Activated CD4-positive, alpha-beta T cell treated with anti-CD3 and anti-CD28 coated beads, Interleukin-2, amount 50 U/mL, for 16 hours (primary cell): ENCODE data around the gene RPS28.
"Not testable (repeated sequence)": the region's sequence is repeated elsewhere in the genome, so short reads cannot be mapped to it uniquely, and the experiment has no call there.

ENCODE experiments used
- DNase-seq: peaks from one replicate; pipeline ENCODE4 v3.0.0-alpha.2; 2020

Gene RPS28

DNA sequence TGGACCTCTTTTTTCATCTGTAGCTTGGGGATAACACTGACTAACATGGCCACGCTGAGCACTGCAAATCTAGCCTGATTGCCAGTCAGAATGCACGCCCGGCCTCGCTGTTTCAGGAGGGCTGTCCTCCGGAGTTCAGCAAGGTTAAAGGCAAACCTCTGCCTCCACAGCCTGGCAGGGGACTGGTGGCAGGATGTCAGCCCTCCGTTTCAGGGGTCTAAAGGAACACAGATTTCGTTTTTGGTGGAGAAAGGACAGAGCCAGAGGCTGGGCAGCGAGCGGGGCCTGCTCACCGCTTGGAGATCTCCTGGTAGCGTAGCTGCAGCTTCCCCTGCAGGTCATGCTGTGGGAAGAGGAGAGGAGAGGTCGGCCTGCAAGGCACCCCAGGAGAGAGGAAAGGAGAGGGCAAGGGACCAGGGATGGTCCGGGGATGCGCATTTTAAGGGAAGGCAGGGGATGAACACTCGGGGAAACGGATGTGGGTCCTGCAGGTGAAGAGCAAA, 681 bp upstream of the RPS28 start:
- peak; percentile 12 for DNase-seq

GRCh38 chr19:8321986-8322637, 816 bp downstream of the RPS28 start:
- DNase-seq = no peak

DNA sequence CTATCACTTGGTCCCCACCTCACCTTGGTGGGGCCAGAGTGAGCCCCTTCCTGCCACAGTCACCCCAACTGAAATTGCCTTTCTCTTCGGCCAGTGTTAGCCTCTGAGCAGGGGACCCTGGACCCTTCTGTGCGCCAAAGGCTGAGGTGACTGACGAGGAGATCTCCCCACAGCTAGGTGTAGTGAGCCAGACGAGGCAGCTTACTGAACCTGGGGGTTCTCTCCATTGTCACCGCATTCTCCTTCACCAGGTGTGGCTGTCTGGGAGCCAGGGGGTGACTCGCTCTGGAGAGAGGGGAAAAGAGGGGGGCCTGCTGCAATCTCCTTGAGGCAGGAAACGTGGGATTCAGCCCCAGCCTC, 1.3 kb downstream of the RPS28 start:
- DNase-seq = no peak

- DNase-seq = peak; percentile 21
These were observed 2.5 kb downstream of the RPS28 start for GRCh38 chr19:8323781-8324185.

DNA sequence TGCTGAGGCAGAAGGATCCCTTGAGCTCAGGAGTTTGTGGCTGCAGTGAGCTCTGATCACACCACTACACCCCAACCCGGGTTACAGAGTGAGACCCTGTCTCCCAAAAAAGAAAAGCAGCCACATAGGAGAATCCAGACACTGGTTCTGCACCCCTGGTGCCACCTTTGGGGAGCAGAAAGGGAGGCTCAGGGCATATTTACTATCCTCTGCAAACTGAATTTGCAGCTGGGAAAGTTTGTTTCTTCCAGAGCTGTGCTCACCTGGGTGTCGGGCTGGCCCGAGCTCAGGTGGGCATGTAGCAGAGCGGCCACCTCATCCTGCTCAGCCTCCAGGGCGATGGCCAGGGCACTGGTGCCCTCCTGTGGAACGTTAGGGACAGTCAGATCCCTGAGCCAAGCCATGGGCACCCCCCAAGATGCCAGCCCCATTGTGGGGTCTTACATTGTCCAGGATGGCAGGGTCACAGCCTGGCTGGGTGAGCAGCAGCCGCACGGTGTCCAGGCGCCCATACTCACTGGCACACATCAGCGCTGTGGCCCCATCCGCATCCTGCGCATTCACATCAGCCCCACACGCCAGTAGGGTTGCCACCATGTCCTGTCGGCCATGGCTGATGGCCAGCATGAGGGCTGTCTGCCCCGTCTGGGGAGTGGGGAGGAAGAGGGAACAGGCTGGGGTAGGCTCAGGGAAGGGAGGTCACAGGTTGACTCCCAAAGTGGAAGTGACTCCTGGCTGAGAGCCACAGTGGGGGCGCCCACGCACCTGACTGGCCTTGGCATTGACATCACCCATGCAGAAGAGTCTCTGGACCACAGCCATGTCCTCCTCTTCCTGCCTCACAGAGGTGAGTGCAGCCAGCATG, 3.1 kb downstream of the RPS28 start:
- DNase-seq = peak; percentile 22

DNA sequence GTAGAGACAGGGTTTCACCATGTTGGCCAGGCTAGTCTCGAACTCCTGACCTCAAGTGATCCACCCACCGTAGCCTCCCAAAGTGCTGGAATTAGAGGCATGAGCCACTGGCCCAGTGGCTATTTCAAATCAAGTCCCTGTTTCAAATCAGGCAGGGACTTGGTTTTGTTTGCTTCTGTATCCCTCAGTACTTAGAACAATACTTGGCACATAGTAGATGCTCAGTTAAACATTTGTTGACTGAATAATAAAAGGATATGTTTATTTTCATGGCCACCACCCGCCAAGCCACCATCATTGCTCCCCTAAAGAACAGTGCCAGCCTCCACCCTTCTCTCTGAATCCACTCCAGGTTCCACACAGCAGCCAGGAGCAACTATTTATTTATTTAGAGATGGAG, 4.2 kb downstream of the RPS28 start:
- DNase-seq = no peak

GRCh38 chr19:8329996-8330395, 8.7 kb downstream of the RPS28 start:
- no peak for DNase-seq

- DNase-seq = no peak
These were observed 10.1 kb downstream of the RPS28 start for GRCh38 chr19:8331263-8331845.

- DNase-seq = no peak
These were observed 11.9 kb downstream of the RPS28 start for GRCh38 chr19:8332976-8333766.

DNA sequence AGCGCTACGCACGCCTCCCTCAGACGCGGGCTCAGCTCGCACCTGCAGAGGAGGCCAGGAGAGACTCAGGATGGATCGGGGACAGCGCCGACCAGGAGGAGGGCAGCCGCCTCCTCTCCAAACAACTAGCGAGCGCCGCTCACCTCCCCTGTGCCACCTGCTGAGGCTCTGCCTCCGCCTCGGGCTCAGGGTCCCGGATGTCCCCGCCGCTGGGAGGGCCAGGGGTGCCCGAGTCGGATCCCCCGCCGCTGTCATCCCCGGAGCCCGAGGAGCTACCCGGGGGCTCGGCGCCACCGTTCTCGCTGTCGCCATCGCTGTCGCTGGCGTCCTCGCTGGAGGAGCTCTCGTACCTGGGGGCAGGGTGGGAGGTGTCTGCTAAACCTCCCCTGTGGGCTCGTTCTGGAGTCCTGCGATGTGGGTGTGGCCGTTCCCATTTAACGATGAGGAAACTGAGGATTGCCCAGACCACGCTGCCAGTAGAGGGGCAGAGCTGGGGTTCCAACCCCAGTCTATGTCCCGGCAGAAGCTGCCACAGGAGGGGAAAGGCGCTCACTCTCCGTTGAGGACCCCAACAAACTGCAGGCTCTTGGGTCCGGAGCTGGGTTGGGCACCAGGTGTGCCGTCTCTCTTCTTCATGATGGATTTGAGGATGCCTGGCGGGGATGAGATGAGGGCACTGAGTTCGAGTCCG, 12.6 kb downstream of the RPS28 start:
- no peak for DNase-seq

GRCh38 chr19:8334458-8335342, 13.4 kb downstream of the RPS28 start:
- peak; percentile 35 for DNase-seq

GRCh38 chr19:8335343-8336071, 14.2 kb downstream of the RPS28 start:
- peak; percentile 29 for DNase-seq

DNA sequence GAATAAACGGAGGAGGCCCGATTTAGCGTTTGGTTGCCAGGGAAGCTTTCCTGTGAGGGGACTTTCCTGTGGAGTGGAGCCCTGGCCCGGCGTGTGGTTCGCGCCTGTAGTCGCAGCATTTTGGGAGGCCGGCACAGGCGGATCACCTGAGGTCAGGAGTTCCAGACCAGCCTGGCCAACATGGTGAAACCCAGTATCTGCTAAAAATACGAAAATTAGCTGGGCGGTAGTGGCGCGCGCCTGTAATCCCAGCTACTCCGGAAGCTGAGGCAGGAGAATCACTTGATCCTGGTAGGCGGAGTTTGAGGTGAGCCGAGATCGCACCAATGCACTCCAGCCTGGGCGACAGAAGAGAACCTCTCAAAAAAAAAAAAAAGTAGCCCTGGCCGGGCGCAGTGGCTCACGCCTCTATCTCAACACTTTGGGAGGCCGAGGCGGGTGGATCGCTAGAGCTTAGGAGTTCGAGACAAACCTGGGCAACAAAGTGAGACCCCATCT, 14.8 kb downstream of the RPS28 start:
- no peak for DNase-seq

DNA sequence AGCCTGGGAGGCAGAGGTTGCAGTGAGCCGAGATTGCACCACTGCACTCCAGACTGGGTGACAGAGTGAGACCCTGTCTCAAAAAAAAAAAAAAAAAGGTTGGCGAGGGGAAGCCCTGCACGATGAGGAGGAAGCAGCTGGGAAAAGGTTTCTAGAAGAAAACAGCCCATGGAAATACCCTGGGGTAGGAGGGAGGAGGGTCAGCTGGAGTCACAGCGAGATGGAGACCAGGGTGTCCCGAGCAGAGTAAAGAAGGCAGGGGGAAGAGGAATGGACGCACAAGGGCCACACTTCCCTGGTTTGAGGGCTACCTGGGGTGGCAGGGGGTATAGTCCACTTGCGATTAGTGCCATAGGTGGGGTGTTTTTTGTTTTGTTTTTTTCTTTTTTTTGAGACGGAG, 15.4 kb downstream of the RPS28 start:
- no peak for DNase-seq

DNA sequence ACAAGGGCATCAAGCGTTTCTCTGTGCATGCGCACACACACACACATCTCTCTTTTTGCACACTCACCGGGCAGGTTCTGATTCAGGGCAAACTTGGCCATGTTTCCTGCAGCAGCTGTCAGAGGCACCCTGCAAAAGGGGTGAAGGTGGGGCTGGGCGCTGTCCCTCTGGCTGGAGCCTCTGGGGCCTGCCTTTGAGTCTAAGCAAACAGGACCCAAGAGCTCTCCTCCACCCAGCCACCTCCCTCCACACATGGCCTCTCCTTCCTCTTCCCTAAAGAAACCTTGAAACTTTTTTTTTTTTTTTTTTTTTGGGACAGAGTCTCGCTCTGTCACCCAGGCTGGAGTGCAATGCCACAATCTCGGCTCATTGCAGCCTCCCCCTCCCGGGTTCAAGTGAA, 16.4 kb downstream of the RPS28 start:
- no peak for DNase-seq

- no peak for DNase-seq
These were observed 17.5 kb downstream of the RPS28 start for GRCh38 chr19:8338835-8339234.

DNA sequence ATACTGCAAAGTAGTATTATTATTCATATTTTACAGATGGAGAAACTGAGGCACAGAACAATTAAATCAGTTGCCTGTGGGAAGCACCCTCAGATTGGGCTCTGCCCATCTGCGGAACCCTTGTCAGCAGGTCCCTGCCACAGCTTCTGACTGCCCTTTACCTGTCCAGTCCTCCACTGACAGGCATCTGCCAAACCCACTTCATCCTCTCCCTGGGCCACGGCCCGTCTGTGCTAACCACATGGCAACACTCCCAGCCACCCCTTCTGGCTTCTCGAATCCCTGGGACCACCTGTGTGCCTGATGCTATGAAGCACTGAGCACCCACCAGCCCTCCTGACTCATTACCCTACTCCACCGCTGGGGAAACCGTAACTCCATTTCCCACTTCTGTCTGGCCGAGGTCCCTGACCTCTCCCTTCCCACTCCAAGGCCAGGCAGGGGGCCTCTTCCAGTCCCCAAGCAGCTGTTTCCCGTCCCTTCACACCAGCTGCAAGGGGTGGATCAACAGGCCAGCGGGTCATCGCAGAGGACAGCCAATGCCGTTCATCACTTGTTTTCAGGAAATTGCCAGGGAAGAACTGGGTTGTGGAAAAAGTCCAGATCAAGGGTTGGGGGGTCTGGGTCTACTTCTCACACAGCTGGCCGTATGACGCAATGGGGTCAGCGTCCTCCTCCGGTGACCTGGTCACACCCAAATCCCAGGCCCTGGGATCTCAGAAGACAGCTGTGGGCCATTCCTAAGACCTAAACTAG, 19.2 kb downstream of the RPS28 start:
- DNase-seq = no peak

DNA sequence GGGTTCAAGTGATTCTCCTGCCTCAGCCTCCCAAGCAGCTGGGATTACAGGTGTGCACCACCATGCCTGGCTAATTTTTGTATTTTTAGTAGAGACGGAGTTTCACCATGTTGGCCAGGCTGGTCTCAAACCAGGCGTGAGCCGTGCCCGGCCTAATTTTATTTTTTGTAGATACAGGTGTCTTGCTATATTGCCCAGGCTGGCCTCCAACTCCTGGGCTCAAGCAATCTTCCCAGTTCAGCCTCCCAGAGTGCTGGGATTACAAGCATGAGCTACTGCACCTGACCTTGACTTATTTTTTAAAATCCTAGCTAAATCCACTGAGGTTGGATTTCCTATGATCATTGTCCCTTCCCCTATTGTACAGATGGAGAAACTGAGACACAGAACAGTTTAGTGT, 20.2 kb downstream of the RPS28 start:
- not testable (repeated sequence) for DNase-seq

DNA sequence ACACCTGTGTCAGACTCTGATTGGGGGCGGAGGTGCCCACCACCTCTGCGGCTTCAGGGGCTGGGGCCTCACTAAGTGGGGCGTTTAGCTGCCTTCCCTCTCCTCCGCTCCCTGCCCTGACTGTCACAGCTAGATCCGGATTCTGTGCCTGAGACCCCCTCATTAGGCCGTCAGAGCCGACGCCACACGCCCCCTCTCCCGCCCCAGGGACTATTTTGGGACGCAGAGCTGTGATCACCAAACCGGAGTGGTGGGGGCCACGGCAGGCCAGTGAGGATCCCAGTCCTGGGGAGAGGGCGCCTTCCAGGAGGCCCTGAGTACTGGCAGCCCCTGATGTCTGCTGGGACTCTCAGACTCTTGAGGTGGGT, 21.0 kb downstream of the RPS28 start:
- DNase-seq = no peak
